ENCODE measurements around the gene ACSF2. TPM values are rescaled to one million over a fixed set of nuclear protein-coding genes. Genes with fewer than 3 reads are reported as not detected.

ACSF2 gene
- polyA plus RNA-seq, 1 donor (not counting 4 experiments of a cell fraction or from before 2014, with no cell fraction given): 71.9 TPM

DNA sequence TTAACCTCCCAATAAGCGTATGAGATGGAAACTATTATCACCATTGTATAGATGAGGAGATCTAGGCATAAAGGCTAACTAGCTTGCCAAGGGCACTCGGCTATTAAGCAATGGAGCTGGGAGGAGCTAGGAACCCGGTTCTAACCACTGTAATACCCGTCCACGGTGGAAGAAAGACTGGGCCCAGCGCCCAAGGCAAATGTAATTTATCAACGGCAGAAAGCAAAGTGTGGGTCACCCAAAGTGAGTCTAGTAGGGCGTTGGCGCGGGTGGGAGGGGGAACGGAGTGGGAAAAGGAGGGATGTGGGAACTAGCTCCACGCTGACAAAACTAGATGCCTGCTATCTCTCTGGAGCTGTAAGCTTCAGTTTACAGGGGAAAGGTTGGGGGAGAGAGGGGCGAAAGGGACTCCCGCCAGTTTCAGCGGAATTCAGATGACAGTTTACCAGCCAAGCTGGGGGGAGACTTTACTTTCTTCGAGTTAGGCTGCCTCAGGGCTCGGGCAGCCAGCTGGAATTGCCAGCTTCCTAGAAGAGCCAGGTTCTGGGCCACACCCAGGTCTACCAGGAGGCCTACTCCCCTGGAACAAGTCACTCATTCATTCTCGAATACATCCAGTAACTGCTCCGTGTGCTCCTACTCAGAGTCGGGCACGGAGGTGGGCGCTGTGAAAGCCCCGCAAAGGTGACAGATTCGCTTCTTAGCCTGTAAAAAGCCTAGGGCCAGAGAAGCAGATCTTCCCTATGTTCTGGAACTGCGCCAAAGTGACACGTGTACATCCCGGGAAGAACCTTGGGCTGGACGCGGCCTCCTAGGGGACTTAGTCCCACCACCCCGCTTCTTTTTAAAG lies 29.5 kb upstream of the ACSF2 start:
- FAIRE-seq: no peak

DNA sequence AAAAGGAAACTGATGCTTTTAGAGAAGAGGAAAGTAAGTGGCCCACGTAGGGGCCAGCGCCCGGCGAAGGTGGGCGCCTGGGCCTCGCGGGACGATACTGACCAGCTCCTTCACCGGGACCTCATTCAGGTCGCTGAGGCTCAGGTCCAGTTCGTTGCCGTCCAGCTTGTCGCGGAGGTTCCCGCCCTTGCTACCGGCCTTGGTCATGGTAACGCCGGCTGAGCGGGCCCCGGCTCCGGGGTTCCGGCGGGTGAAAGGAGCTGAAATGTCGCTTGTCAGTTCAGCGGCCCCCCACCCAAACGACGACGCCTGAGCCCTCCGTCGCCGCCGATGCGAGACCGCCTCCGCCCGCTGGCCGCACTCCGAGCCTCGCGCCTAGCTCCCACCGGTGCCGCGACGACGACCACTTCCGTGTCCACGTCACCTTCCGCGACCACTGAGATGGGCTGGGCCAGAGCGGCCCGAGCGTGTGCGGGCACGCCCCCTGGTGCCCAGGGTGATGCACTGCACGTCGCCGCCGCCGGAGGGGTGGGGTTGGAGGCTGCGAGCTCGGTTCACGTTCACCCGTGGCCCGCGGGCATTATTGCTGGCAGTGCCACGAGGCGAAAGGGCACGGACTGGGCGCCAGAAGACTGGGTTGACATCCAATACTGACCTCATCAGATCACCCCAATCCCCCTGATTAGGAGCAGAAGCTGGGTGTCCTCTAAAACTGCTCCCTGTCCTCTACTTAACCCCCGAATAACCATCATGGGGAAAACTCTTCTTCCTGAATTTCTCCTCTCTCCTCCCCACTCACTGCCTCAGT lies 28.7 kb upstream of the ACSF2 start, which contains the start of gene LRRC59:
Gene LRRC59, minus strand, starts transcription at position 413 of the 808 bp plus-strand sequence. Its CDS starts 206 bp downstream, at position 207.
- Histone ChIP-seq H3K27me3 (ENCODE audit: control insufficient read depth, extremely low read depth, insufficient read depth, low read length) (no peaks in the 10 kb centered on the region), H4K20me1 (ENCODE audit: control insufficient read depth, extremely low read depth, insufficient read depth, low read length) (peaks cover 8% of the 10 kb centered on the region), H3K9me3 (ENCODE audit: control insufficient read depth, low read depth, low read length) (no peaks in the 10 kb centered on the region), H3K36me3 (ENCODE audit: control insufficient read depth in 2 of 2, extremely low read depth in 1 of 2, insufficient read depth in 2 of 2, low read length in 2 of 2) (peaks cover 20 to 31% of the 10 kb centered on the region in 2 experiments), H2AFZ (ENCODE audit: control insufficient read depth, low read length) (peak within 1 kb of the TSS; percentile 53), H3K79me2 (ENCODE audit: control insufficient read depth, insufficient read depth, low read length) (peaks cover 51% of the 10 kb centered on the region), H3K9ac (ENCODE audit: control insufficient read depth, extremely low read depth, insufficient read depth, low read length) (peak within 1 kb of the TSS; percentile 98), H3K9me1 (ENCODE audit: control insufficient read depth, extremely low read depth, insufficient read depth, low read length) (no peaks in the 10 kb centered on the region), H3K4me1 (ENCODE audit: control insufficient read depth, extremely low read depth, insufficient read depth, low read length) (peaks cover 17% of the 10 kb centered on the region), H3K27ac (ENCODE audit: control insufficient read depth, insufficient read depth, low read length) (peak within 1 kb of the TSS; percentile 89), H3K4me2 (ENCODE audit: control insufficient read depth, extremely low read depth, insufficient read depth, low read depth, low read length) (peak within 1 kb of the TSS; percentile 95), H3K4me3 (ENCODE audit: control insufficient read depth in 2 of 3, extremely low read depth in 1 of 3, insufficient read depth in 2 of 3, low read depth in 1 of 3, low read length in 3 of 3) (peak within 1 kb of the TSS; percentile 88 to 97 (median 95))
- dilution Hi-C loops (cut with MboI; ENCODE audit: extremely low pct_ligation_motif_present, low sequenced_read_pairs): no loop called here
- FAIRE-seq (no peak), DNase-seq (ENCODE audit: low read depth, low spot score) (no peak)
- TF ChIP-seq, protein P1, sequence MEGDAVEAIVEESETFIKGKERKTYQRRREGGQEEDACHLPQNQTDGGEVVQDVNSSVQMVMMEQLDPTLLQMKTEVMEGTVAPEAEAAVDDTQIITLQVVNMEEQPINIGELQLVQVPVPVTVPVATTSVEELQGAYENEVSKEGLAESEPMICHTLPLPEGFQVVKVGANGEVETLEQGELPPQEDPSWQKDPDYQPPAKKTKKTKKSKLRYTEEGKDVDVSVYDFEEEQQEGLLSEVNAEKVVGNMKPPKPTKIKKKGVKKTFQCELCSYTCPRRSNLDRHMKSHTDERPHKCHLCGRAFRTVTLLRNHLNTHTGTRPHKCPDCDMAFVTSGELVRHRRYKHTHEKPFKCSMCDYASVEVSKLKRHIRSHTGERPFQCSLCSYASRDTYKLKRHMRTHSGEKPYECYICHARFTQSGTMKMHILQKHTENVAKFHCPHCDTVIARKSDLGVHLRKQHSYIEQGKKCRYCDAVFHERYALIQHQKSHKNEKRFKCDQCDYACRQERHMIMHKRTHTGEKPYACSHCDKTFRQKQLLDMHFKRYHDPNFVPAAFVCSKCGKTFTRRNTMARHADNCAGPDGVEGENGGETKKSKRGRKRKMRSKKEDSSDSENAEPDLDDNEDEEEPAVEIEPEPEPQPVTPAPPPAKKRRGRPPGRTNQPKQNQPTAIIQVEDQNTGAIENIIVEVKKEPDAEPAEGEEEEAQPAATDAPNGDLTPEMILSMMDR (optimal IDR thresholded peaks at IDR 0.05 in 1 of 3, IDR thresholded peaks at IDR 0.05 in 1 of 3, conservative IDR thresholded peaks at IDR 0.05 in 1 of 3; ENCODE audit: extremely low read depth in 1 of 3, insufficient read depth in 2 of 3, low read length in 3 of 3): peak; percentile 89 to 100 (median 99)
- TF ChIP-seq EZH2 (IDR thresholded peaks at IDR 0.05; ENCODE audit: low read length): no peak

More for the DNA sequence above, 29.5 kb upstream of the ACSF2 start:
- Histone ChIP-seq H2AFZ (ENCODE audit: control insufficient read depth, low read length) (no peak overlapping the region), H3K27ac (ENCODE audit: control insufficient read depth, insufficient read depth, low read length) (peak overlapping the region; percentile 89), H3K9me3 (ENCODE audit: control insufficient read depth, low read depth, low read length) (no peaks in the 10 kb centered on the region), H3K36me3 (ENCODE audit: control insufficient read depth in 2 of 2, extremely low read depth in 1 of 2, insufficient read depth in 2 of 2, low read length in 2 of 2) (peaks cover 22 to 39% of the 10 kb centered on the region in 2 experiments), H4K20me1 (ENCODE audit: control insufficient read depth, extremely low read depth, insufficient read depth, low read length) (peaks cover 8% of the 10 kb centered on the region), H3K4me2 (ENCODE audit: control insufficient read depth, extremely low read depth, insufficient read depth, low read depth, low read length) (peak overlapping the region; percentile 95), H3K9me1 (ENCODE audit: control insufficient read depth, extremely low read depth, insufficient read depth, low read length) (no peaks in the 10 kb centered on the region), H3K9ac (ENCODE audit: control insufficient read depth, extremely low read depth, insufficient read depth, low read length) (peak overlapping the region; percentile 98), H3K4me1 (ENCODE audit: control insufficient read depth, extremely low read depth, insufficient read depth, low read length) (peaks cover 17% of the 10 kb centered on the region), H3K4me3 (ENCODE audit: control insufficient read depth in 2 of 3, extremely low read depth in 1 of 3, insufficient read depth in 2 of 3, low read depth in 1 of 3, low read length in 3 of 3) (peak overlapping the region; percentile 88 to 97 (median 95)), H3K27me3 (ENCODE audit: control insufficient read depth, extremely low read depth, insufficient read depth, low read length) (no peaks in the 10 kb centered on the region), H3K79me2 (ENCODE audit: control insufficient read depth, insufficient read depth, low read length) (peaks cover 54% of the 10 kb centered on the region)
- dilution Hi-C loops (cut with MboI; ENCODE audit: extremely low pct_ligation_motif_present, low sequenced_read_pairs): no loop called here
- DNase-seq (ENCODE audit: low read depth, low spot score): no peak
- TF ChIP-seq EZH2 (IDR thresholded peaks at IDR 0.05; ENCODE audit: low read length): no peak
- TF ChIP-seq, protein P1 (optimal IDR thresholded peaks at IDR 0.05 in 1 of 3, IDR thresholded peaks at IDR 0.05 in 1 of 3, conservative IDR thresholded peaks at IDR 0.05 in 1 of 3; ENCODE audit: extremely low read depth in 1 of 3, insufficient read depth in 2 of 3, low read length in 3 of 3): no peak
